GM12878 (cell line): ENCODE data around the gene SORCS1. TPM values are rescaled to one million over a fixed set of nuclear protein-coding genes. Genes with fewer than 3 reads are reported as not detected.

ENCODE experiments used
- ATAC-seq: fragments of 200-7000 bp; cut with Tn5 transposase; 3 replicates; pipeline ENCODE4 v1.9.1; 2020; ENCODE audit warnings: mild to moderate bottlenecking, moderate library complexity
- BruUV-seq: library from RNA; stranded (reverse); fragments of 400-500 nt; replicated peaks from 2 replicates; lab custom pipeline; 2021; lab: Mats Ljungman, UMichigan
- CTCF ChIA-PET: fragments of 300-600 bp; sonication (Branson Sonifier 250); formaldehyde crosslinking; extraction: SDS; loops from one replicate; lab custom pipeline; 2021; ENCODE audit warnings: inconsistent platforms; lab: Yijun Ruan, JAX
- POLR2A ChIA-PET: fragments of 350-600 bp; formaldehyde crosslinking; extraction: SDS; loops from one replicate; lab custom pipeline; 2021; ENCODE audit warnings: inconsistent platforms; lab: Charles Lee
- RAD21 ChIA-PET: fragments of 300-600 bp; sonication (Branson Sonifier 250); formaldehyde crosslinking; loops from one replicate; lab custom pipeline; 2023; ENCODE audit warnings: antibody characterized with exemption; ENCODE audit not compliant: unreplicated experiment; lab: Charles Lee
- SMC1A ChIA-PET: fragments of 300-600 bp; sonication (Branson Sonifier 250); formaldehyde crosslinking; loops from one replicate; lab custom pipeline; 2023; ENCODE audit not compliant: unreplicated experiment, uncharacterized antibody; lab: Charles Lee
- DNase-seq: peaks from one replicate; pipeline ENCODE4 v3.0.0-alpha.2; 2011; ENCODE audit warnings: low read depth, low spot score
- FAIRE-seq: peaks from 3 replicates; lab custom pipeline; 2011; peaks lifted over from hg19 to GRCh38; lab: Jason Lieb, UNC
- H2AFZ ChIP-seq: 2 replicates; pipeline ENCODE4 v1.6.0; 2011; ENCODE audit warnings: low read depth, low read length, control low read depth; ENCODE audit not compliant: control insufficient read depth
- H3K27ac ChIP-seq: 2 replicates; pipeline ENCODE4 v1.5.1; 2011; ENCODE audit warnings: control low read depth; ENCODE audit not compliant: control insufficient read depth, insufficient read depth
- H3K27me3 ChIP-seq, 2 experiments: replicated peaks in 1 of 2; 2 replicates each; pipeline versions ENCODE4 v1.6.0 to v1.6.1; 2011; ENCODE audit warnings: low read length in 1 of 2; ENCODE audit not compliant: control insufficient read depth in 2 of 2, insufficient read depth in 2 of 2
- H3K36me3 ChIP-seq, 2 experiments: 2 replicates each; pipeline ENCODE4 v1.5.1; 2011; ENCODE audit warnings: low read length in 1 of 2; ENCODE audit not compliant: control insufficient read depth in 2 of 2, insufficient read depth in 2 of 2
- H3K4me1 ChIP-seq: 2 replicates; pipeline ENCODE4 v1.6.1; 2011; ENCODE audit warnings: mild to moderate bottlenecking, low read length, moderate library complexity, mixed read lengths; ENCODE audit not compliant: control insufficient read depth, insufficient read depth
- H3K4me2 ChIP-seq: 2 replicates; pipeline ENCODE4 v1.6.0; 2011; ENCODE audit warnings: control low read depth; ENCODE audit not compliant: control insufficient read depth, insufficient read depth
- H3K4me3 ChIP-seq: fragments of 200-600 bp; sonication (generic); 2 replicates; pipeline ENCODE4 v1.5.1; 2016
- H3K79me2 ChIP-seq: 2 replicates; pipeline ENCODE4 v1.6.0; 2011; ENCODE audit warnings: low read length; ENCODE audit not compliant: control insufficient read depth, insufficient read depth
- H3K9ac ChIP-seq: 2 replicates; pipeline ENCODE4 v1.8.0; 2011; ENCODE audit warnings: low read length, control low read depth, mixed read lengths; ENCODE audit not compliant: control insufficient read depth, insufficient read depth
- H3K9me3 ChIP-seq: replicated peaks from 3 replicates; pipeline ENCODE4 v1.5.1; 2011; ENCODE audit warnings: mild to moderate bottlenecking, low read length; ENCODE audit not compliant: control insufficient read depth, insufficient read depth
- H4K20me1 ChIP-seq: 2 replicates; pipeline ENCODE4 v1.6.0; 2011; ENCODE audit not compliant: control insufficient read depth, insufficient read depth
- BCL11A ChIP-seq: IDR thresholded peaks from 2 replicates; pipeline ENCODE4 v1.6.1; 2011; ENCODE audit warnings: low read depth, low read length
- FOXK2 ChIP-seq: fragments of 450-650 bp; IDR thresholded peaks from 2 replicates; pipeline ENCODE4 v1.6.1; 2017; ENCODE audit warnings: mild to moderate bottlenecking, moderate library complexity
- HSF1 ChIP-seq: fragments of 150-350 bp; IDR thresholded peaks from 2 replicates; pipeline ENCODE4 v1.6.1; 2014; ENCODE audit warnings: mild to moderate bottlenecking, low read depth, low read length
- MLLT1 ChIP-seq: fragments of 450-650 bp; IDR thresholded peaks from 2 replicates; pipeline ENCODE4 v1.6.1; 2016; ENCODE audit warnings: mild to moderate bottlenecking
- NR2C1 ChIP-seq: fragments of 450-650 bp; IDR thresholded peaks from 2 replicates; pipeline ENCODE4 v1.6.1; 2017; ENCODE audit warnings: antibody characterized with exemption, mild to moderate bottlenecking, moderate library complexity
- USF2 ChIP-seq: IDR thresholded peaks from 2 replicates; pipeline ENCODE4 v1.6.1; 2011; ENCODE audit warnings: low read depth, low read length, improper control_type of control experiment, borderline replicate concordance
- ZNF622 ChIP-seq: fragments of 450-650 bp; IDR thresholded peaks from 2 replicates; pipeline ENCODE4 v1.6.1; 2017; ENCODE audit warnings: mild to moderate bottlenecking, inconsistent platforms
- WGBS: methylation state at CpG from one replicate; pipeline ENCODE4 v1.1.6; 2016; ENCODE audit warnings: low lambda C conversion rate; ENCODE audit not compliant: insufficient replicate concordance, insufficient coverage; ENCODE audit errors: missing lambda C conversion rate; 5-methylcytosine and 5-hydroxymethylcytosine counted together
- in situ Hi-C: fragments of 300-500 bp; cut with MboI; formaldehyde crosslinking; loops from 9 replicates; pipeline ENCODE4 v1.14.3; 2018; ENCODE audit warnings: mixed read lengths
- intact Hi-C: fragments of 100-400 bp; cut with micrococcal nuclease; formaldehyde crosslinking; loops from one replicate; pipeline ENCODE4 v1.14.2; 2022; ENCODE audit not compliant: unreplicated experiment
- polyA plus RNA-seq, 11 experiments: library from polyadenylated mRNA; depleted of rRNA in 4 of 11; unstranded in 6 of 11; stranded (reverse) in 5 of 11; fragments of >200 nt; fragmentation: Nextera tagmentation in 4 of 11; fragmentation: Illumina TruSeq in 1 of 11; extraction: Ambion mirVana in 4 of 11; extraction: Trizol in 1 of 11; gene quantifications; 1 replicate in 1 of 11; 2 replicates in 10 of 11; pipeline versions ENCODE4 v1.2.1 to v1.2.3, GENCODE V29; 2011 to 2016; ENCODE audit warnings: inconsistent platforms in 2 of 11, missing spikeins in 2 of 11, low read depth in 1 of 11
- total RNA-seq, 4 experiments: library from RNA; depleted of rRNA in 3 of 4; stranded (reverse); fragments of >200 nt in 3 of 4; fragmentation: Illumina TruSeq in 1 of 4; extraction: Trizol in 1 of 4; gene quantifications; 2 replicates each; pipeline versions ENCODE4 v1.2.1 to v1.2.3, GENCODE V29; 2013 to 2021
- TF ChIP-seq, protein P1 (sequence below), 3 experiments: IDR thresholded peaks in 2 of 3; conservative IDR thresholded peaks in 1 of 3; 2 replicates each; pipeline ENCODE4 v1.5.1; 2011; ENCODE audit warnings: low read depth in 3 of 3, low read length in 3 of 3, mild to moderate bottlenecking in 3 of 3, control low read depth in 2 of 3, moderate library complexity in 2 of 3, inconsistent platforms in 1 of 3, mixed read lengths in 1 of 3; ENCODE audit not compliant: control insufficient read depth in 2 of 3, insufficient read depth in 1 of 3; ENCODE audit errors: extremely low read depth in 1 of 3

Gene SORCS1
- total and polyA plus RNA-seq, 10 of the 15 experiments (the other 5 are each of a cell fraction or from before 2014, with no cell fraction given), result 0.02 to 9.6 (median 0.06) TPM; not detected in 3

- Histone ChIP-seq H3K36me3 (no peaks in the 10 kb centered on the region), H3K79me2 (no peaks in the 10 kb centered on the region), H3K9ac (no peak overlapping the region), H3K27ac (no peak overlapping the region), H3K4me1 (no peaks in the 10 kb centered on the region), H3K4me2 (no peak overlapping the region), H4K20me1 (no peaks in the 10 kb centered on the region), H3K9me3 (no peaks in the 10 kb centered on the region), H2AFZ (no peak overlapping the region), H3K4me3 (no peak overlapping the region), H3K27me3 (no peaks in the 10 kb centered on the region; a peak in 2 of 4 replicates)
- ATAC-seq, result no peak; the same call in 2 of the 3 replicates
- POLR2A ChIA-PET, result no interaction called here
- WGBS, result 8% methylated on average over 2 of the region's 2 CpGs
- in situ Hi-C loops, result no loop called here
- CTCF ChIA-PET, result no interaction called here
- intact Hi-C loops, result no loop called here
- DNase-seq, result no peak
- TF ChIP-seq ZNF622, result no peak
- TF ChIP-seq, protein P1, sequence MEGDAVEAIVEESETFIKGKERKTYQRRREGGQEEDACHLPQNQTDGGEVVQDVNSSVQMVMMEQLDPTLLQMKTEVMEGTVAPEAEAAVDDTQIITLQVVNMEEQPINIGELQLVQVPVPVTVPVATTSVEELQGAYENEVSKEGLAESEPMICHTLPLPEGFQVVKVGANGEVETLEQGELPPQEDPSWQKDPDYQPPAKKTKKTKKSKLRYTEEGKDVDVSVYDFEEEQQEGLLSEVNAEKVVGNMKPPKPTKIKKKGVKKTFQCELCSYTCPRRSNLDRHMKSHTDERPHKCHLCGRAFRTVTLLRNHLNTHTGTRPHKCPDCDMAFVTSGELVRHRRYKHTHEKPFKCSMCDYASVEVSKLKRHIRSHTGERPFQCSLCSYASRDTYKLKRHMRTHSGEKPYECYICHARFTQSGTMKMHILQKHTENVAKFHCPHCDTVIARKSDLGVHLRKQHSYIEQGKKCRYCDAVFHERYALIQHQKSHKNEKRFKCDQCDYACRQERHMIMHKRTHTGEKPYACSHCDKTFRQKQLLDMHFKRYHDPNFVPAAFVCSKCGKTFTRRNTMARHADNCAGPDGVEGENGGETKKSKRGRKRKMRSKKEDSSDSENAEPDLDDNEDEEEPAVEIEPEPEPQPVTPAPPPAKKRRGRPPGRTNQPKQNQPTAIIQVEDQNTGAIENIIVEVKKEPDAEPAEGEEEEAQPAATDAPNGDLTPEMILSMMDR (IDR thresholded peaks at IDR 0.05 in 2 of 3, conservative IDR thresholded peaks at IDR 0.05 in 1 of 3; ENCODE audit: control insufficient read depth in 2 of 3, extremely low read depth in 1 of 3, insufficient read depth in 1 of 3, low read depth in 3 of 3, low read length in 3 of 3), result no peak
- no peak for FAIRE-seq
- SMC1A ChIA-PET, result no interaction called here
- BruUV-seq, result no TSS peak
- RAD21 ChIA-PET, result no interaction called here
Observed at GRCh38 chr10:107028236-107028635, 136.3 kb downstream of the SORCS1 start.

DNA sequence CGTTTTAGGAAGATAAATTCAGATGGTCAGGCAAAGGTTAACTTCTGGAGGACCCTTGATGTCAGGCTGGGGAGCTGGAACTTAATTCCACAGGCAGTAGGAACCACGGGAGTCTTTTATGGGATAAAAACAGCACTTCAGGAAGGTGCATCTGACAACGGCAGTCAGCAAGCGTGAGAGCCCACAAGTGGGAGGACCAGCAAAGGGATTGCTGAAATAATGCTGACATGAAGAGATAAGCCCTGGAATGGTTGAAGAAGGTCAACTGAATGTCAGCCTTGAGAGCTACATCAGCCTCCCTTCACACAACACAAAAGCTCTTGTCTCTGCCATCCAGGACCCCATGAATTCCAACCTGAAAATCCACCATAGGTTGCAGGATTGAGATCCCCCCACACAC, 138.8 kb downstream of the SORCS1 start:
- BruUV-seq, result no TSS peak
- Histone ChIP-seq H3K4me2 (no peak overlapping the region), H3K27ac (no peak overlapping the region), H2AFZ (no peak overlapping the region), H3K9ac (no peak overlapping the region), H3K79me2 (no peaks in the 10 kb centered on the region), H3K4me3 (no peak overlapping the region), H3K4me1 (no peaks in the 10 kb centered on the region), H4K20me1 (no peaks in the 10 kb centered on the region), H3K9me3 (no peaks in the 10 kb centered on the region), H3K27me3 (no peaks in the 10 kb centered on the region; a peak in 2 of 4 replicates), H3K36me3 (no peaks in the 10 kb centered on the region)
- FAIRE-seq, result no peak
- in situ Hi-C loops, result no loop called here
- ChIA-PET POLR2A (no interaction called here), RAD21 (no interaction called here), SMC1A (no interaction called here), CTCF (interaction anchor here (0.5 kb wide), 1 partner anchor 43 kb away, joined by 3 read pairs; no protein-coding TSS in a partner anchor)
- intact Hi-C loops, result no loop called here
- TF ChIP-seq BCL11A (no peak), USF2 (no peak), MLLT1 (no peak), HSF1 (no peak), NR2C1 (no peak), FOXK2 (no peak)
- 33% methylated on average over 4 of the region's 4 CpGs for WGBS
- no peak for ATAC-seq
- no peak for DNase-seq
